ENCODE data around the gene DOHH. TPM values are rescaled to one million over a fixed set of nuclear protein-coding genes. Genes with fewer than 3 reads are reported as not detected.
A peak's percentile ranks its signal among the peaks of the same experiment; 100 is the strongest.

The DOHH gene
- total RNA-seq, 1 donor, result 8.3 TPM

DNA sequence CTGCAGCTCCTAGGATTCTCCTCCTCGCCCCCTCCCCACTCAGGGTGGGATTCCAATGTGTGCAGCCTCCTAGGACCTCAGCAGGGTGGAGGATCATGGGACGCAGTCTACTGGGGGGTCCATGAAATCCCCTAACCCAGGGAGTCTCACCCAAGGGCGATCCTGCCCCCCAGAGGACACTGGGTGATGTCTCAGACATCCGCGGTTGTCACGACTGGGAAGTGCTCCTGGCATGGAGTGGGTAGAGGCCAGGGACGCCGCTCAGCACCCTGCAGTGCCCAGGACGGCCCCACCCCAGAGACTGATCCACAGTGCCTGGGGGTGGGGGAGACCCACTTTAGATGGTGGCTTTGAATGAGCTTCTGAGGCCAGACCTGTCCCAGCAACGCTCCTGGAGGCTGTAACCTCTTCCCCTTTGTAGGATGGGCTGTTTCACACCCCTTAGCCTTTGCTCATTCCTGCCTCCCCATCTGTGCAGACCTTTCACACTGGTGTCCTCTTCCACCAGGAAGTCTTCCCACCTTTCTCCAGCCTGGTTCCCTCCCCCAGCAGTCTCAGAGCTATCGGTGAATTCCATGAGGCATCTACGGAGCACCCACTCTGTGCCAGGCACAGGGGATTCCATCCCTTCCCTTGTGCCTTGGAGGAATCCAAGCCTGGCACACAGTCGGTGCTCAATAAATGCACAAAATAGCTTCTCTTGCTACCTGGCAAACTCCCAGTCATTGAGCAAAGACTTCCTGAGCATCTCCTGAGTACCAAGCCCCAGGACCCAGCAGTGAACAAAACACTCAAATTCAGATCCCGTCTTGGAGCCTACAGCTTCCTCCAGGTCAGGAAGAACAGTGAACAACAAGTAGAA lies 30.6 kb downstream of the DOHH start:
- H3K4me1 ChIP-seq (ENCODE audit: insufficient read depth, low read length), result no peaks in the 10 kb centered on the region
- no peak overlapping the region for H3K4me2 ChIP-seq (ENCODE audit: insufficient read depth, low read length)
- H3K79me2 ChIP-seq (ENCODE audit: insufficient read depth, low read length), result no peaks in the 10 kb centered on the region
- TF ChIP-seq, protein P1, sequence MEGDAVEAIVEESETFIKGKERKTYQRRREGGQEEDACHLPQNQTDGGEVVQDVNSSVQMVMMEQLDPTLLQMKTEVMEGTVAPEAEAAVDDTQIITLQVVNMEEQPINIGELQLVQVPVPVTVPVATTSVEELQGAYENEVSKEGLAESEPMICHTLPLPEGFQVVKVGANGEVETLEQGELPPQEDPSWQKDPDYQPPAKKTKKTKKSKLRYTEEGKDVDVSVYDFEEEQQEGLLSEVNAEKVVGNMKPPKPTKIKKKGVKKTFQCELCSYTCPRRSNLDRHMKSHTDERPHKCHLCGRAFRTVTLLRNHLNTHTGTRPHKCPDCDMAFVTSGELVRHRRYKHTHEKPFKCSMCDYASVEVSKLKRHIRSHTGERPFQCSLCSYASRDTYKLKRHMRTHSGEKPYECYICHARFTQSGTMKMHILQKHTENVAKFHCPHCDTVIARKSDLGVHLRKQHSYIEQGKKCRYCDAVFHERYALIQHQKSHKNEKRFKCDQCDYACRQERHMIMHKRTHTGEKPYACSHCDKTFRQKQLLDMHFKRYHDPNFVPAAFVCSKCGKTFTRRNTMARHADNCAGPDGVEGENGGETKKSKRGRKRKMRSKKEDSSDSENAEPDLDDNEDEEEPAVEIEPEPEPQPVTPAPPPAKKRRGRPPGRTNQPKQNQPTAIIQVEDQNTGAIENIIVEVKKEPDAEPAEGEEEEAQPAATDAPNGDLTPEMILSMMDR (IDR thresholded peaks at IDR 0.05; ENCODE audit: extremely low read depth, low read depth, low read length), result peak; percentile 10
- no peaks in the 10 kb centered on the region for H3K9me3 ChIP-seq (ENCODE audit: low read depth, low read length)
- H3K27ac ChIP-seq (ENCODE audit: low read depth, low read length), result peak overlapping the region; percentile 8
- no peak overlapping the region for H2AFZ ChIP-seq (ENCODE audit: low read length)
- peak; percentile 77 for DNase-seq (ENCODE audit: insufficient read length, low spot score, missing footprints)
- H3K4me3 ChIP-seq (ENCODE audit: insufficient read depth, low read length), result no peak overlapping the region
- peaks cover 8% of the 10 kb centered on the region for H3K36me3 ChIP-seq (ENCODE audit: insufficient read depth, low read length)
- peaks cover 5% of the 10 kb centered on the region for H3K27me3 ChIP-seq (ENCODE audit: insufficient read depth, low read length)
- H4K20me1 ChIP-seq (ENCODE audit: insufficient read depth, low read length), result peaks cover 30% of the 10 kb centered on the region

DNA sequence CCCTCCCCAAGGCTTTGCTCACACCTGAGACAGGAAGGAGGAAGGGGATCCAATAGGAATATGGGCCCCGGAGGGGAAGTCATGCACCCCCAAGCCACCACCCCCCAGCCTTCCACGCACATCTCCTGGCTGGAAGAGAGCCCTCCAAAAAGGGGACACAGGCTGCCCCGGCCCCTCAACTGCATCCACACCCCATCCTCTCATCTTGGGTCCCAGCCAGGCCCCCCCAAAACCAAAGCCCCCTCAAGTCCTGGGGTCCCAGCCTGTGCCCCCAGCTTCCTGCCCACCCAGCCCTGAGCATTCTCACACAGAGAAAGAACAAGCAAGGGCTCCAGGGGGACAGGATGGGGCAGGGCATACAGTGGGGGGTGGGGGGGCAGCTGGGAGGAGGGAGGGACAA lies 32.3 kb downstream of the DOHH start:
- Histone ChIP-seq H3K4me1 (ENCODE audit: insufficient read depth, low read length) (no peaks in the 10 kb centered on the region), H3K27me3 (ENCODE audit: insufficient read depth, low read length) (no peaks in the 10 kb centered on the region)

DNA sequence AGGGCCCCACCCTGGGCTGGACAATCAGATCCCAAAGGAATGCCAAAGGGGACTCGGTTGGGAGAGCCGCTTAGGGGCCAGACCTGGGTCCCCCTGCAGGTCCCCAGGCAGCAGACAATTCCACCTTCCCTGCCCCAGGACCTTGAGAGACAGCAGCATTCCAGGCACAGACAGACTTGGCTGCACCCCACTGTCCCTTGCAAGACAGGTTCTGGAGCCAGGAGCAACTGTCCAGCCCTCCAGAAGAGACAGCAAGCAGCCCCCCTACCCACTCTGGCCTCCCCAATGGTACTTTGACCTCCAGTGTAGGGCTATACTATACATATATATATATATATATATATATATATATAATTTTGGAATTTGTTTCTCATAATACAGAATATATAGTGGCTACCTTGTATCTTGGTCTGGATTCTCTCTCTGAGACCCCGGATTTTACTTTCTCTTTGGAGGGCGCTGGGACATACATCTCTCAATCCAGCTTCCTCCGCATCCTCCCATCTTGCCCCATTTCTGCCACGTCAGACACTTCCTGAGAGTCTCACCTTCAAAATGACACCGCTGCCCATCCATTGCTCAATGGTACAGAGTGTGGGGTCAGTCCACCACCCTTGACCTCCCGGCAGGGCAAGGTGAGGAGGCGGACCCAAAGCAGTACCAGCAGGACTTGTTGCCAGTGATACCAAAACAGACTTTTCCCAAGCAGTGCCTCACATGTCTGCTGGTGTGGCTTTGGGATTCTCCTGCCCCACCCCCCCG lies 32.9 kb downstream of the DOHH start:
- H3K27ac ChIP-seq (ENCODE audit: low read depth, low read length), result no peak overlapping the region
- no peaks in the 10 kb centered on the region for H3K79me2 ChIP-seq (ENCODE audit: insufficient read depth, low read length)
- H2AFZ ChIP-seq (ENCODE audit: low read length), result no peak overlapping the region
- H4K20me1 ChIP-seq (ENCODE audit: insufficient read depth, low read length), result peaks cover 30% of the 10 kb centered on the region
- TF ChIP-seq, protein P1 (IDR thresholded peaks at IDR 0.05; ENCODE audit: extremely low read depth, low read depth, low read length), result no peak
- H3K4me1 ChIP-seq (ENCODE audit: insufficient read depth, low read length), result no peaks in the 10 kb centered on the region
- H3K9me3 ChIP-seq (ENCODE audit: low read depth, low read length), result no peaks in the 10 kb centered on the region
- DNase-seq (ENCODE audit: insufficient read length, low spot score, missing footprints), result peak; percentile 80
- H3K4me2 ChIP-seq (ENCODE audit: insufficient read depth, low read length), result no peak overlapping the region
- no peaks in the 10 kb centered on the region for H3K27me3 ChIP-seq (ENCODE audit: insufficient read depth, low read length)
- peaks cover 15% of the 10 kb centered on the region for H3K36me3 ChIP-seq (ENCODE audit: insufficient read depth, low read length)
- no peak overlapping the region for H3K4me3 ChIP-seq (ENCODE audit: insufficient read depth, low read length)

More for the DNA sequence above, 32.3 kb downstream of the DOHH start:
- no peak overlapping the region for H3K4me3 ChIP-seq (ENCODE audit: insufficient read depth, low read length)
- no peak overlapping the region for H2AFZ ChIP-seq (ENCODE audit: low read length)
- no peaks in the 10 kb centered on the region for H3K79me2 ChIP-seq (ENCODE audit: insufficient read depth, low read length)
- no peak overlapping the region for H3K4me2 ChIP-seq (ENCODE audit: insufficient read depth, low read length)
- H3K27ac ChIP-seq (ENCODE audit: low read depth, low read length), result no peak overlapping the region
- TF ChIP-seq, protein P1 (IDR thresholded peaks at IDR 0.05; ENCODE audit: extremely low read depth, low read depth, low read length), result no peak
- H3K9me3 ChIP-seq (ENCODE audit: low read depth, low read length), result no peaks in the 10 kb centered on the region
- peak; percentile 69 for DNase-seq (ENCODE audit: insufficient read length, low spot score, missing footprints)
- H4K20me1 ChIP-seq (ENCODE audit: insufficient read depth, low read length), result peaks cover 30% of the 10 kb centered on the region
- peaks cover 9% of the 10 kb centered on the region for H3K36me3 ChIP-seq (ENCODE audit: insufficient read depth, low read length)

DNA sequence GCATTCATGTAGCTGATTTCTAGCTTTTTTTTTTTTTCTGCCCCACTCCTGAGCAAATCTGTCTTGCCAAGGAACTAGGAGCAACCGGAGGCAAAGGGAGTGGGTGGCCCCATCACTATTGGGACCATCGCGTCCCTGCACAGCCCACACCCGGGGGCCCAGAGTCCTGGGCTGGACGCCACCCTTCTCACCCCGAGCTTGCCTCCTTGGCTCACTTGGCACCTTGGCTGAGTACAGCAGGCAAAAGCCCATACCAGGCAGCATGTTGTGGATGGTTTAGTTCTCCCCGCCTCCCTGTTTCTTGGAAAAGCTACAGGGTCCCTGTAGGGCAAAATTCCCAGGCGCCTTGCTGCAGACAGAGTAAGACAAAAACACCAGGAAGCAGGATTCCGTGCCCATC lies 33.8 kb downstream of the DOHH start:
- Histone ChIP-seq H3K36me3 (ENCODE audit: insufficient read depth, low read length) (peaks cover 18% of the 10 kb centered on the region), H3K9me3 (ENCODE audit: low read depth, low read length) (no peaks in the 10 kb centered on the region), H3K27ac (ENCODE audit: low read depth, low read length) (no peak overlapping the region), H4K20me1 (ENCODE audit: insufficient read depth, low read length) (peaks cover 23% of the 10 kb centered on the region), H3K4me3 (ENCODE audit: insufficient read depth, low read length) (no peak overlapping the region), H3K79me2 (ENCODE audit: insufficient read depth, low read length) (peaks cover 2% of the 10 kb centered on the region), H3K4me2 (ENCODE audit: insufficient read depth, low read length) (no peak overlapping the region), H2AFZ (ENCODE audit: low read length) (no peak overlapping the region), H3K4me1 (ENCODE audit: insufficient read depth, low read length) (no peaks in the 10 kb centered on the region), H3K27me3 (ENCODE audit: insufficient read depth, low read length) (no peaks in the 10 kb centered on the region)
- peak; percentile 69 for DNase-seq (ENCODE audit: insufficient read length, low spot score, missing footprints)
- TF ChIP-seq, protein P1 (IDR thresholded peaks at IDR 0.05; ENCODE audit: extremely low read depth, low read depth, low read length), result no peak
